ENCODE measurements around the gene MRPL38. TPM values are rescaled to one million over a fixed set of nuclear protein-coding genes. Genes with fewer than 3 reads are reported as not detected.

The MRPL38 gene
- total RNA-seq, 2 donors from 2014 or later = 42.4 to 56.2 TPM

DNA sequence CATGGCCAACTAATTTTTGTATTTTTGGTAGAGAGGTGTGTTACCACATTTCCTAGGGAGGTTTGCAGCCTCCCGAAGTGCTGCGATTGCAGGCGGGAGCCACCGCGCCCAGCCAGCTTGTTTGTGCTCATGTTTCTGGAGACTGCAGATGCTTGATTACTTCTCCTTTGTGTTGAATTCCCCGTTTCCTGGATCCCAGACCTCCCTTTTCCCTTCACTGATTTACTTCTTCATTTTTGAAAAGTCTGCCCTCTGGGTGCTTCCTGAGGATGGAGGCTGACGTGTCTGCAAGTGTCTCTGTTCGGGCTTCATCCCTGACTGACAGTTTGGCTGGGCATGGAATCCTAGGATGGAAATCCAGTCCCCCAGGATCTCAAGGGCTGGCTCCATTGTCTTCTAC is 19.3 kb downstream of the MRPL38 start:
- Histone ChIP-seq H3K27me3 (replicated peaks; ENCODE audit: insufficient read depth) (no peaks in the 10 kb centered on the region), H3K27ac (no peak overlapping the region), H3K4me3 (no peak overlapping the region), H3K9me3 (no peaks in the 10 kb centered on the region), H3K36me3 (peaks cover 6% of the 10 kb centered on the region), H3K4me1 (ENCODE audit: control insufficient read depth in 1 of 2, low read depth in 2 of 2) (no peaks in the 10 kb centered on the region)
- ATAC-seq (ENCODE audit: insufficient number of reproducible peaks, low FRiP score, low read depth) (no peak), DNase-seq (ENCODE audit: low spot score) (no peak)
- TF ChIP-seq, protein P1, sequence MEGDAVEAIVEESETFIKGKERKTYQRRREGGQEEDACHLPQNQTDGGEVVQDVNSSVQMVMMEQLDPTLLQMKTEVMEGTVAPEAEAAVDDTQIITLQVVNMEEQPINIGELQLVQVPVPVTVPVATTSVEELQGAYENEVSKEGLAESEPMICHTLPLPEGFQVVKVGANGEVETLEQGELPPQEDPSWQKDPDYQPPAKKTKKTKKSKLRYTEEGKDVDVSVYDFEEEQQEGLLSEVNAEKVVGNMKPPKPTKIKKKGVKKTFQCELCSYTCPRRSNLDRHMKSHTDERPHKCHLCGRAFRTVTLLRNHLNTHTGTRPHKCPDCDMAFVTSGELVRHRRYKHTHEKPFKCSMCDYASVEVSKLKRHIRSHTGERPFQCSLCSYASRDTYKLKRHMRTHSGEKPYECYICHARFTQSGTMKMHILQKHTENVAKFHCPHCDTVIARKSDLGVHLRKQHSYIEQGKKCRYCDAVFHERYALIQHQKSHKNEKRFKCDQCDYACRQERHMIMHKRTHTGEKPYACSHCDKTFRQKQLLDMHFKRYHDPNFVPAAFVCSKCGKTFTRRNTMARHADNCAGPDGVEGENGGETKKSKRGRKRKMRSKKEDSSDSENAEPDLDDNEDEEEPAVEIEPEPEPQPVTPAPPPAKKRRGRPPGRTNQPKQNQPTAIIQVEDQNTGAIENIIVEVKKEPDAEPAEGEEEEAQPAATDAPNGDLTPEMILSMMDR (IDR thresholded peaks at IDR 0.05) = no peak

GRCh38 chr17:75881678-75882454 is 22.8 kb downstream of the MRPL38 start:
- H3K4me3 ChIP-seq = no peak overlapping the region
- no peaks in the 10 kb centered on the region for H3K27me3 ChIP-seq (replicated peaks; ENCODE audit: insufficient read depth)
- no peak overlapping the region for H3K27ac ChIP-seq
- H3K4me1 ChIP-seq (ENCODE audit: control insufficient read depth in 1 of 2, low read depth in 2 of 2) = peaks cover under 1 to 9% of the 10 kb centered on the region in 2 donors
- no peaks in the 10 kb centered on the region for H3K36me3 ChIP-seq
- TF ChIP-seq, protein P1 (IDR thresholded peaks at IDR 0.05) = no peak
- ATAC-seq (ENCODE audit: insufficient number of reproducible peaks, low FRiP score, low read depth) (no peak), DNase-seq (ENCODE audit: low spot score) (no peak)
- no peaks in the 10 kb centered on the region for H3K9me3 ChIP-seq

GRCh38 chr17:75880266-75880665 is 24.4 kb downstream of the MRPL38 start:
- no peak overlapping the region for H3K4me3 ChIP-seq
- no peaks in the 10 kb centered on the region for H3K36me3 ChIP-seq
- H3K4me1 ChIP-seq (ENCODE audit: control insufficient read depth in 1 of 2, low read depth in 2 of 2) = peaks cover 16 to 25% of the 10 kb centered on the region in 2 donors
- H3K27me3 ChIP-seq (replicated peaks; ENCODE audit: insufficient read depth) = no peaks in the 10 kb centered on the region
- H3K27ac ChIP-seq = no peak overlapping the region
- no peaks in the 10 kb centered on the region for H3K9me3 ChIP-seq
- ATAC-seq (ENCODE audit: insufficient number of reproducible peaks, low FRiP score, low read depth) = no peak
- TF ChIP-seq, protein P1 (IDR thresholded peaks at IDR 0.05) = no peak
- no peak for DNase-seq (ENCODE audit: low spot score)

- peaks cover 35 to 44% of the 10 kb centered on the region in 2 donors for H3K4me1 ChIP-seq (ENCODE audit: control insufficient read depth in 1 of 2, low read depth in 2 of 2)
- TF ChIP-seq, protein P1 (IDR thresholded peaks at IDR 0.05) = peak; percentile 33
- H3K27me3 ChIP-seq (replicated peaks; ENCODE audit: insufficient read depth) = no peaks in the 10 kb centered on the region
- H3K27ac ChIP-seq = peak within 1 kb of the TSS; percentile 93 to 99
- no peak for DNase-seq (ENCODE audit: low spot score)
- H3K4me3 ChIP-seq = peak within 1 kb of the TSS; percentile 78
- no peaks in the 10 kb centered on the region for H3K9me3 ChIP-seq
- H3K36me3 ChIP-seq = peaks cover 7% of the 10 kb centered on the region
- no peak for ATAC-seq (ENCODE audit: insufficient number of reproducible peaks, low FRiP score, low read depth)
Observed at GRCh38 chr17:75878174-75878998, 26.3 kb downstream of the MRPL38 start, which contains the start of gene TRIM47. Gene TRIM47 (minus strand): TSS chr17:75878581. CDS start chr17:75878548, 33 bp downstream.

GRCh38 chr17:75877752-75878173 is 26.9 kb downstream of the MRPL38 start:
- Histone ChIP-seq H3K9me3 (no peaks in the 10 kb centered on the region), H3K27me3 (replicated peaks; ENCODE audit: insufficient read depth) (no peaks in the 10 kb centered on the region), H3K36me3 (peaks cover 7% of the 10 kb centered on the region), H3K27ac (peak overlapping the region; percentile 93 to 99), H3K4me3 (peak overlapping the region; percentile 78), H3K4me1 (ENCODE audit: control insufficient read depth in 1 of 2, low read depth in 2 of 2) (peaks cover 40 to 50% of the 10 kb centered on the region in 2 donors)
- peak; percentile 34 for ATAC-seq (ENCODE audit: insufficient number of reproducible peaks, low FRiP score, low read depth)
- TF ChIP-seq, protein P1 (IDR thresholded peaks at IDR 0.05) = peak; percentile 47
- no peak for DNase-seq (ENCODE audit: low spot score)

Measured in thoracic aorta (tissue), 2 donors.